Cardiac muscle cell (in vitro differentiated cells and primary cell): Measurements from ENCODE around the gene ARHGEF10L. TPM values are rescaled to one million over a fixed set of nuclear protein-coding genes. Genes with fewer than 3 reads are reported as not detected.

Source experiments
- DNase-seq, 2 donors: peaks; one replicate each; pipeline versions ENCODE4 v3.0.0 to v3.0.0-alpha.2; 2010 to 2017; ENCODE audit warnings: low read depth in 1 of 2, low spot score in 1 of 2
- H3K27ac ChIP-seq: fragments of 200-600 bp; sonication (generic); 2 replicates; pipeline ENCODE4 v1.5.1; 2016
- H3K27me3 ChIP-seq: fragments of 200-600 bp; sonication (generic); 2 replicates; pipeline ENCODE4 v1.6.0; 2016; ENCODE audit warnings: control low read depth
- H3K36me3 ChIP-seq: fragments of 200-600 bp; sonication (generic); 2 replicates; pipeline ENCODE4 v1.5.1; 2016; ENCODE audit warnings: control low read depth
- H3K4me1 ChIP-seq: fragments of 200-600 bp; sonication (generic); 2 replicates; pipeline ENCODE4 v1.8.1; 2017; ENCODE audit warnings: low read depth, mild to moderate bottlenecking, mixed run types
- H3K4me3 ChIP-seq: fragments of 200-600 bp; sonication (generic); 2 replicates; pipeline ENCODE4 v1.5.1; 2016; ENCODE audit warnings: mild to moderate bottlenecking
- H3K9me3 ChIP-seq: fragments of 200-600 bp; sonication (generic); 2 replicates; pipeline ENCODE4 v1.5.1; 2017; ENCODE audit warnings: low read depth, mild to moderate bottlenecking, control low read depth
- polyA plus RNA-seq: library from polyadenylated mRNA; unstranded; fragments of >200 nt; fragmentation: Nextera tagmentation; extraction: Ambion mirVana; gene quantifications from 2 replicates; pipeline ENCODE4 v1.2.1, GENCODE V29; 2016
- total RNA-seq: library from RNA; depleted of rRNA; stranded (reverse); fragments of >200 nt; gene quantifications from 2 replicates; pipeline ENCODE4 v1.2.3, GENCODE V29; 2016
- TF ChIP-seq, protein P1 (sequence below): IDR thresholded peaks from 2 replicates; pipeline ENCODE4 v1.5.1; 2012; ENCODE audit warnings: low read depth, mild to moderate bottlenecking, low read length

Gene ARHGEF10L
- total and polyA plus RNA-seq, 2 experiments from 2014 or later = 32.3 to 55.4 TPM

DNA sequence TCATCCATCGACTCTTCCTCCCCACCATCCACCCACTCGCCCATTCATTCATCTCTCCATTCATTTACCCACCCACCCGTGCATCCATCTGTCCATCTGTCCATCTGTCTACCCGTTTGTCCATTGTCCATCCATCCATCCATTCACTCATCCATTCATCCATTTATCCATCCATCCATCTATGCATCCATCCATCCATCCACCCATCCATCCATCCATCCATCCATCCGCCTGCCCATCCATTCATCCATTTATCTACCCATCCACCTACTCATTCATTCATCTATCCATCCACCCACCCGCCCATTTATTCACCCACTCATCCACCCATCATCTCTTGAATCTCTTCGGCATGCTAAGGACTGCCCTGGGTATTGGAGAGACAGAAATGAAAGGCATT lies 18.5 kb downstream of the ARHGEF10L start:
- no peak for DNase-seq
- no peak overlapping the region for H3K4me3 ChIP-seq
- TF ChIP-seq, protein P1, sequence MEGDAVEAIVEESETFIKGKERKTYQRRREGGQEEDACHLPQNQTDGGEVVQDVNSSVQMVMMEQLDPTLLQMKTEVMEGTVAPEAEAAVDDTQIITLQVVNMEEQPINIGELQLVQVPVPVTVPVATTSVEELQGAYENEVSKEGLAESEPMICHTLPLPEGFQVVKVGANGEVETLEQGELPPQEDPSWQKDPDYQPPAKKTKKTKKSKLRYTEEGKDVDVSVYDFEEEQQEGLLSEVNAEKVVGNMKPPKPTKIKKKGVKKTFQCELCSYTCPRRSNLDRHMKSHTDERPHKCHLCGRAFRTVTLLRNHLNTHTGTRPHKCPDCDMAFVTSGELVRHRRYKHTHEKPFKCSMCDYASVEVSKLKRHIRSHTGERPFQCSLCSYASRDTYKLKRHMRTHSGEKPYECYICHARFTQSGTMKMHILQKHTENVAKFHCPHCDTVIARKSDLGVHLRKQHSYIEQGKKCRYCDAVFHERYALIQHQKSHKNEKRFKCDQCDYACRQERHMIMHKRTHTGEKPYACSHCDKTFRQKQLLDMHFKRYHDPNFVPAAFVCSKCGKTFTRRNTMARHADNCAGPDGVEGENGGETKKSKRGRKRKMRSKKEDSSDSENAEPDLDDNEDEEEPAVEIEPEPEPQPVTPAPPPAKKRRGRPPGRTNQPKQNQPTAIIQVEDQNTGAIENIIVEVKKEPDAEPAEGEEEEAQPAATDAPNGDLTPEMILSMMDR = no peak
- peaks cover 4% of the 10 kb centered on the region for H3K4me1 ChIP-seq
- H3K27ac ChIP-seq = no peak overlapping the region
- H3K36me3 ChIP-seq = no peaks in the 10 kb centered on the region
- no peaks in the 10 kb centered on the region for H3K9me3 ChIP-seq
- no peaks in the 10 kb centered on the region for H3K27me3 ChIP-seq

DNA sequence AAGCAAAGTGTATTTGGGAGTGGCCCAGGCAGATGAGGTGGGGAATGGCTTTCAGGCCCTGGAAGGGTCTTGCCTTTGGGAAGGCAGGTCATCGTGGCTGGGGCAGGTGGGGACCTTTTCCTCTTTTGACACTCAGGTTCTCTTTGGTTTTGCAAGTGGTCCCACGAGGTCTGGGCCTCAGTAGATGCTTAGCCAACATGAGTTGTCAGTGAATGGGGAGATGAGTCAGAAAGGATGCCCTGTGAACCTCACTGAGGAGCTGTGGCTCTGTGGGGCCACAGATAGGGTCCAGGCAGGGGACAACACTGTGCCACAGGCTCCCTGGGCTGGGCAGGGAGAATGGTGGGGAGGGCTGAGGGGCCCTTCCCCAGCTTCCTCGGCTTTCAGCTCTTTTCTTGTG lies 19.0 kb downstream of the ARHGEF10L start:
- H3K4me1 ChIP-seq = peaks cover 4% of the 10 kb centered on the region

DNA sequence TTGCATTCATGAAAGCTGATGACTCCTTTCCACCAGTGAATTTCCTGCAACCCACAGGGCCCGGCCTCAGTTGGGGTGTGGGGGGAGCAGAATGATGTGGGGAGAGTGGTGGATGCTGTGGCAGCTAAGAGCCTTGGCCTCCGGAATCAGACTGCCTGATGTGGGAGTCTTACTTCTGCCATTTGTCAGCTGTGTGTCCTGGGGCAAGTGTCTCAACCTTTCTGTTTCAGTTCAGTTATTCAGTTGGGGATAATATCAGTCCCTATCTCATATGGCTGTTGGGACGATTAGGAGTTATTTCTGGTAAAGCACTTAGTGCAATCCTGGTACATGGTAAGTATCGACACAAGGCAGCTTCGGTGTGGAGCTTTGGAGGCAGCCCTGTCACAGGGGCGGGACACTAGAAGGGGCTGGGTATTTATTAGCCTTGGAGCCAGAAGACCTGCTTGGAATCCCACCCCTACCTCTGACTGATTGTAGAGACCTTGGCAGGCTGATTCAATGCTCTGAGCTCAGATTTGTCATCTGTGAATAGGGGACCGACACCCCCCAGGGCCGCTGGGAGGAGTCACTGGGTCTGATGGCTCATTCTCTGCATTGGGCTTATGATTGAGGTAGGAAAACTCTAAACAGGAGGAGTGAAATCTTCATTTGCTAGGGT lies 19.6 kb downstream of the ARHGEF10L start:
- H3K36me3 ChIP-seq = no peaks in the 10 kb centered on the region
- no peak overlapping the region for H3K27ac ChIP-seq
- H3K4me3 ChIP-seq = no peak overlapping the region
- H3K27me3 ChIP-seq = no peaks in the 10 kb centered on the region
- TF ChIP-seq, protein P1 = no peak
- H3K4me1 ChIP-seq = peaks cover 4% of the 10 kb centered on the region
- DNase-seq = no peak
- H3K9me3 ChIP-seq = no peaks in the 10 kb centered on the region

More for the DNA sequence above, 19.0 kb downstream of the ARHGEF10L start:
- H3K36me3 ChIP-seq = no peaks in the 10 kb centered on the region
- no peak overlapping the region for H3K27ac ChIP-seq
- H3K9me3 ChIP-seq = no peaks in the 10 kb centered on the region
- TF ChIP-seq, protein P1 = no peak
- no peak for DNase-seq
- H3K27me3 ChIP-seq = no peaks in the 10 kb centered on the region
- H3K4me3 ChIP-seq = no peak overlapping the region

DNA sequence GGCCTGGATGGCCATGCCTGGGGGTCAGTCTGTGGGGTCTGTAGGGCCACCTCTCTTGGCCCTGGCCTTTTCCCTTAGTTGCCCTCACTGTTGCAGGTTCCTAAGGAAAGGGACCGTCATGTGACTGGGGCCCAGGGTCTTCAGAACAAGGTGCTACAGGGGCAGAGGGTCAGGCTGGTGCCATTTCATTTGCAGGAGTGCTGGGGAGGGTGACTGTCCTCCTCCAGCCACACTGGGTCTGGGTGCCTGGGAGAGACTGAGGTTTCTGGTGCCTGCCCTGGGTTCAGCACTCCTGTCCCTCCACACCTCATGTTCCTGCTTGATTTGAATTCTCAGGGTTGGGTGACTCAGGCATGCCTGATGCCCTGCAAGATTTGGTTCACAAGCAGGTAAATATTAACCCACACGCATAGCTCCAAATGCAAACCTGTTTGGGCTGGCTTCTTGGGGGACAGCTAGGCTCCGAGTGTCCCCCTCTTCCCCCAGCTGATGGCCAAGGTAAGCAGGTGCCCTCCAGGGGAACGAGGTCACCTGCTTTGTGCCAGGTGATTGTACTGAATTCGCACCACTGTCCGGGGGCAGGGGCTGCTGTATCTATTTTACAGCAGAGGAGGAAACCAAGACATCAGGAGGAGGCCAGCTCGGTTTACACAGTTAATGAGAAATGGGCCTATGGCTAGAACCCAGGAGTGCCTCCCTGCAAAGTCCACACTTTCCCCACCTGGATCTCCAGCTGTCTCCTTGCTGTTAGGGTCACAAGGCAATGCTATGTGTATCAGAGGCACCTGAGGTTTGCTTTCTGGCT lies 20.3 kb downstream of the ARHGEF10L start:
- Histone ChIP-seq H3K36me3 (no peaks in the 10 kb centered on the region), H3K27me3 (no peaks in the 10 kb centered on the region), H3K27ac (no peak overlapping the region), H3K4me3 (no peak overlapping the region), H3K9me3 (no peaks in the 10 kb centered on the region), H3K4me1 (peaks cover 4% of the 10 kb centered on the region)
- TF ChIP-seq, protein P1 = no peak
- no peak for DNase-seq

DNA sequence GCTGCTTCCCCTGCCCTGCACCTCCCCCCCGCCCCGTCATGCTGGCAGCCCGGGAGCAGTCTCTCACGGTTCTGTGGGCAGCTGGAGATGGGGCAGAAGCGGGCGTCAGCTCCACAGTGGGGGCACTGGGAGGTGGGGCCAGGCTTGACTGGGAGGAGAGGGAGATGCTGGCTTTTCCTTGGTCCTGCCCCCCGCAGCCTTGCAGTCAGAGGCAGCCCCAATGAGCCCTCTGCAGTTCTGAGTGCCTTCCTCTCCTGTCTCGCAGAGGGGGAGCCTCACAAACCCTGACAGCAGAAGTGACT lies 21.7 kb downstream of the ARHGEF10L start:
- peak overlapping the region; percentile 28 for H3K27ac ChIP-seq
- H3K4me3 ChIP-seq = no peak overlapping the region
- H3K4me1 ChIP-seq = peaks cover 4% of the 10 kb centered on the region
- DNase-seq = no peak
- no peaks in the 10 kb centered on the region for H3K9me3 ChIP-seq
- no peaks in the 10 kb centered on the region for H3K27me3 ChIP-seq
- H3K36me3 ChIP-seq = no peaks in the 10 kb centered on the region
- TF ChIP-seq, protein P1 = no peak
